HG02588 (cell line): Measurements from ENCODE around the gene MRPL55.

ENCODE experiments used
- ATAC-seq: cut with Tn5 transposase; IDR thresholded peaks from one replicate; pipeline ENCODE4 v1.9.1; 2021; ENCODE audit warnings: mild to moderate bottlenecking, moderate library complexity; ENCODE audit not compliant: unreplicated experiment

MRPL55 gene

GRCh38 chr1:228148196-228148861 is 39.2 kb upstream of the MRPL55 start:
- ATAC-seq: no peak

- ATAC-seq: no peak
Observed at GRCh38 chr1:228147768-228148167, 38.7 kb upstream of the MRPL55 start.

GRCh38 chr1:228147151-228147693 is 38.1 kb upstream of the MRPL55 start:
- ATAC-seq: no peak

- no peak for ATAC-seq
Observed at GRCh38 chr1:228146417-228147150, 37.5 kb upstream of the MRPL55 start.

- ATAC-seq: no peak
Observed at GRCh38 chr1:228145463-228146416, 36.6 kb upstream of the MRPL55 start.

- ATAC-seq: no peak
Observed at GRCh38 chr1:228144993-228145343, 35.9 kb upstream of the MRPL55 start.

- no peak for ATAC-seq
Observed at GRCh38 chr1:228144193-228144992, 35.3 kb upstream of the MRPL55 start.

- no peak for ATAC-seq
Observed at GRCh38 chr1:228143480-228144192, 34.5 kb upstream of the MRPL55 start.

GRCh38 chr1:228142701-228143136 is 33.6 kb upstream of the MRPL55 start:
- no peak for ATAC-seq

GRCh38 chr1:228142155-228142691 is 33.1 kb upstream of the MRPL55 start:
- no peak for ATAC-seq

- no peak for ATAC-seq
Observed at GRCh38 chr1:228141226-228142044, 32.3 kb upstream of the MRPL55 start.

GRCh38 chr1:228140724-228141225 is 31.7 kb upstream of the MRPL55 start:
- ATAC-seq: no peak

GRCh38 chr1:228139931-228140723 is 31.0 kb upstream of the MRPL55 start, which contains the start of gene GUK1:
Gene GUK1 (plus strand): TSS chr1:228140279. CDS start chr1:228140303, 24 bp downstream.
- ATAC-seq: peak; percentile 90

GRCh38 chr1:228139406-228139930 is 30.4 kb upstream of the MRPL55 start:
- ATAC-seq: no peak

- ATAC-seq: no peak
Observed at GRCh38 chr1:228136901-228137300, 27.8 kb upstream of the MRPL55 start.

GRCh38 chr1:228134591-228134990 is 25.5 kb upstream of the MRPL55 start:
- ATAC-seq: no peak

GRCh38 chr1:228131766-228132165 is 22.7 kb upstream of the MRPL55 start:
- no peak for ATAC-seq
